H1 (cell line): ENCODE data around the gene FUBP3. TPM values are rescaled to one million over a fixed set of nuclear protein-coding genes. Genes with fewer than 3 reads are reported as not detected.

ENCODE experiments used
- KDM5A ChIP-seq: fragments of 200-600 bp; IDR thresholded peaks from 2 replicates; pipeline ENCODE4 v1.7.1; 2012; ENCODE audit warnings: mild to moderate bottlenecking, low read length, inconsistent platforms, mixed read lengths
- NRF1 ChIP-seq: IDR thresholded peaks from 2 replicates; pipeline ENCODE4 v1.6.1; 2011; ENCODE audit warnings: mild to moderate bottlenecking, low read depth, low read length, improper control_type of control experiment
- RXRA ChIP-seq: IDR thresholded peaks from 2 replicates; pipeline ENCODE4 v1.6.1; 2011; ENCODE audit warnings: low read depth, mild to moderate bottlenecking, low read length, moderate library complexity; ENCODE audit not compliant: insufficient read depth
- SP4 ChIP-seq: IDR thresholded peaks from 2 replicates; pipeline ENCODE4 v1.6.1; 2012; ENCODE audit warnings: low read length, inconsistent platforms
- SRF ChIP-seq: IDR thresholded peaks from 2 replicates; pipeline ENCODE4 v1.6.1; 2011; ENCODE audit warnings: mild to moderate bottlenecking, low read depth, low read length, moderate library complexity
- SUZ12 ChIP-seq: fragments of 200-600 bp; sonication (generic); IDR thresholded peaks from 2 replicates; pipeline ENCODE4 v1.6.1; 2012; ENCODE audit warnings: mild to moderate bottlenecking, inconsistent platforms, low read length, moderate library complexity, mixed read lengths
- polyA plus RNA-seq, 7 experiments: library from polyadenylated mRNA; depleted of rRNA in 3 of 7; stranded (reverse) in 5 of 7; unstranded in 2 of 7; fragments of >200 nt in 5 of 7; fragments of 200-250 nt in 2 of 7; gene quantifications; 1 replicate in 5 of 7; 2 replicates in 1 of 7; 4 replicates in 1 of 7; pipeline versions ENCODE4 v1.2.1 to v1.2.3, GENCODE V29; 2011 to 2013; ENCODE audit warnings: missing spikeins in 2 of 7, mixed read lengths in 2 of 7
- total RNA-seq: library from RNA; stranded (reverse); fragmentation: NEBNext Ultra II Directional; extraction: Animal tissue kit (Norgen Biotek cat#: 25700); gene quantifications from 2 replicates; pipeline ENCODE4 v1.2.1, GENCODE V29; 2021
- TF ChIP-seq, protein P1 (sequence below): IDR thresholded peaks from 2 replicates; pipeline ENCODE4 v1.6.1; 2012; ENCODE audit warnings: low read length, inconsistent platforms
- TF ChIP-seq, protein P2 (sequence below): IDR thresholded peaks from 2 replicates; pipeline ENCODE4 v1.6.1; 2011; ENCODE audit warnings: low read depth, mild to moderate bottlenecking, low read length; ENCODE audit not compliant: insufficient read depth

FUBP3 gene
- total and polyA plus RNA-seq, 2 of the 8 experiments (the other 6 are each of a cell fraction or from before 2014, with no cell fraction given): 23.7 to 76.4 TPM

DNA sequence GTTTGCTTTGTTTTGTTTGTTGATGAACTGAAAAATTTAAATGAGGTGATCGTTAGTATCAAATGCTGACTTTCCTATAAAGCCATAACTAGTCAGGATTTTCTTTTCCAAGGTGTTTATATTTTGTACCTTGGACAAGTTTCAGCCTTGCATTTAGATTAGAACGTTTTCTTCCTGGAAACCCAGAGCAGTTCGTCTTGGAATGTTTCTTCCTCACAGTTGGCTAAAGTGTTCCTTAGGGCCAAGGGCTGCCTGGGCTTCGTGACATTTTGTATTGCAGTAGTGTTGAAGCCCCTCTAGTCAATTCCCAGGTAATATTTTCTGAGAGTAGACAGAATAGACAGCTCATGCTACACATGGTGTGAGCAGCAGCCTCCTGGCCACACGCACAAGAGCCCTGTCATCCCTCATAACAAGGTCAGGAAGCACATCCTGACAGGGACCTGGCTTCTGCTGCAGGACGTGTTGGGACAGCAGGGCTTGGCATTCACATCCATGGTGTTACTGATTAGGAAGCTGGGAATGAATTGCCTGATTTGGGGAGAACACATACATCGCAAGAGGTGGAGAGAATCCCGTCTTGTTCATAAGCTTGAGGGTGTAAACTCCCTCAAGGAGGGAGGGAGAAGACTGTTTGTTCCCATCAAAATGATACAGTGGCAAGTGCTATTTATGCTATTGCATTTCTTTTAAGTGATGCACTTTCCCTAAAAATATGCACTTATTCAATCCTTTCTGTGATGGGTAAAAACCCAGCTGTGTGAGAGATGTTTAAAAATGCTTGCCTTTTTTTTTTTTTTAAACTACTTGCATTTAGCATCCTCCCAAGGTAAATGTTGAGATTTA is 31.7 kb downstream of the FUBP3 start (continued):
- no peak for TF ChIP-seq NRF1
- no peak for TF ChIP-seq SP4
- TF ChIP-seq SRF: no peak
- TF ChIP-seq SUZ12: no peak
- no peak for TF ChIP-seq KDM5A
- TF ChIP-seq RXRA: no peak
- TF ChIP-seq, protein P1, sequence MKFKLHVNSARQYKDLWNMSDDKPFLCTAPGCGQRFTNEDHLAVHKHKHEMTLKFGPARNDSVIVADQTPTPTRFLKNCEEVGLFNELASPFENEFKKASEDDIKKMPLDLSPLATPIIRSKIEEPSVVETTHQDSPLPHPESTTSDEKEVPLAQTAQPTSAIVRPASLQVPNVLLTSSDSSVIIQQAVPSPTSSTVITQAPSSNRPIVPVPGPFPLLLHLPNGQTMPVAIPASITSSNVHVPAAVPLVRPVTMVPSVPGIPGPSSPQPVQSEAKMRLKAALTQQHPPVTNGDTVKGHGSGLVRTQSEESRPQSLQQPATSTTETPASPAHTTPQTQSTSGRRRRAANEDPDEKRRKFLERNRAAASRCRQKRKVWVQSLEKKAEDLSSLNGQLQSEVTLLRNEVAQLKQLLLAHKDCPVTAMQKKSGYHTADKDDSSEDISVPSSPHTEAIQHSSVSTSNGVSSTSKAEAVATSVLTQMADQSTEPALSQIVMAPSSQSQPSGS: no peak
- TF ChIP-seq, protein P2, sequence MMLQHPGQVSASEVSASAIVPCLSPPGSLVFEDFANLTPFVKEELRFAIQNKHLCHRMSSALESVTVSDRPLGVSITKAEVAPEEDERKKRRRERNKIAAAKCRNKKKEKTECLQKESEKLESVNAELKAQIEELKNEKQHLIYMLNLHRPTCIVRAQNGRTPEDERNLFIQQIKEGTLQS: no peak
